ENCODE measurements around the gene ITGB5. TPM values are rescaled to one million over a fixed set of nuclear protein-coding genes. Genes with fewer than 3 reads are reported as not detected.

ITGB5 gene
- total RNA-seq, 4 donors from 2014 or later, result 155 to 452 (median 234) TPM

DNA sequence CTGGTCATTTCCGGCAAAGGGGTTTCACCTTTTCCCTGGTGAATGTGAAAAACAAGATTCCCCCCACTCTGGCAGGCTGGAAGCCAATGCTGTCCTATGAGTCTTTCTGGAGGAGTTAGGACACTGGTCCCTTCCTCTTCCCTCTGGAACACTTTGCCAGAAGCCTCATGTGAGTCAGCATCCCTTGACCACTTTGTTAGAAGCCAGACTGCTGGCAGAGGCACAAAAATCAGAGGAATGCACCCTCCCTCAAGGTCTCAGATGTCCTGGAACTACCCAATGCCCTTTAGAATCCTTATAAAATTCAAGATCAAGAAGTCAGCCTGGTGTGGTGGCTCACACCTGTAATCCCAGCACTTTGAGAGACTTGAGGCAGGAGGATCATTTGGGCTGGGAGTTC is 26.6 kb downstream of the ITGB5 start:
- TF ChIP-seq, protein P1, sequence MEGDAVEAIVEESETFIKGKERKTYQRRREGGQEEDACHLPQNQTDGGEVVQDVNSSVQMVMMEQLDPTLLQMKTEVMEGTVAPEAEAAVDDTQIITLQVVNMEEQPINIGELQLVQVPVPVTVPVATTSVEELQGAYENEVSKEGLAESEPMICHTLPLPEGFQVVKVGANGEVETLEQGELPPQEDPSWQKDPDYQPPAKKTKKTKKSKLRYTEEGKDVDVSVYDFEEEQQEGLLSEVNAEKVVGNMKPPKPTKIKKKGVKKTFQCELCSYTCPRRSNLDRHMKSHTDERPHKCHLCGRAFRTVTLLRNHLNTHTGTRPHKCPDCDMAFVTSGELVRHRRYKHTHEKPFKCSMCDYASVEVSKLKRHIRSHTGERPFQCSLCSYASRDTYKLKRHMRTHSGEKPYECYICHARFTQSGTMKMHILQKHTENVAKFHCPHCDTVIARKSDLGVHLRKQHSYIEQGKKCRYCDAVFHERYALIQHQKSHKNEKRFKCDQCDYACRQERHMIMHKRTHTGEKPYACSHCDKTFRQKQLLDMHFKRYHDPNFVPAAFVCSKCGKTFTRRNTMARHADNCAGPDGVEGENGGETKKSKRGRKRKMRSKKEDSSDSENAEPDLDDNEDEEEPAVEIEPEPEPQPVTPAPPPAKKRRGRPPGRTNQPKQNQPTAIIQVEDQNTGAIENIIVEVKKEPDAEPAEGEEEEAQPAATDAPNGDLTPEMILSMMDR (IDR thresholded peaks at IDR 0.05), result no peak
- DNase-seq (ENCODE audit: low spot score) (peak; percentile 71), ATAC-seq (ENCODE audit: low FRiP score) (peak; percentile 88)

DNA sequence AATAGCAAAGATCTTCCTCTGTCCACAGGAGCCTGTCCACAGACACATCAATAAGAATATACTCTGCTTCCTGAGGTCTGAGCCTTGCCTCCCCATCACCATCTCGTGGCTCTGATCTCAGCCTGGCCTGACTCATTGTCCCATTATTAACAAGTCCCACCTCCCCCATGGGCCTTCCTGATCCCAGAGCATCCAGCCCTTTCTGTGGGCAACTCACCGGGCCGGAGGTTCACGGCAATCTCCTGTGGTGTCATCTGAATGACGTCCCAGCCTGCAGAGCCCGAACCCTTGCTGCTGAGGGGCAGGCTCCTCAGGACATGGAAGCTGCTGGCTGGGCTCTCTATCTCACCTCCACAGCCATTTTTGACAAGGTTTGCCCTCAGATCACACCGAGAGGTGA is 28.1 kb downstream of the ITGB5 start:
- DNase-seq (ENCODE audit: low spot score), result no peak
- ATAC-seq (ENCODE audit: low FRiP score), result peak; percentile 26

DNA sequence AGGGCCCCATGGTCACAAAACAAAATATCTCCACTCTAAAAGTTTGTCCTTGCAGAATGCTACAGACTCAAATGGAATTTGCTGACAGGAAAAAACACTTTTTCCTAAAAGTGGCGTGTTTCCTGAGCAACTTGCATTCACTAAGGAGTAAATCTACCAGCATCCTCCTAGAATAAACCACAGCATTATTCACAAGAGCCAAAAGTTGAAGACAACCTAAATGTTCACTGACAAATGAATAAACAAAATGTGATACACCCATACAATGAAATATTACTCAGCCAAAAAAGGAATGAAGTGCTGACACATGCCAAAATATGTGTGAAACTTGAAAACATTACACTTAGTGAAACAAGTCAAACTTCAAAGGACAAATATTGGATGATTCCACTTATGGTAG is 28.9 kb downstream of the ITGB5 start:
- TF ChIP-seq, protein P1 (IDR thresholded peaks at IDR 0.05), result no peak
- ATAC-seq (ENCODE audit: low FRiP score), result no peak
- DNase-seq (ENCODE audit: low spot score), result no peak

More for the DNA sequence above, 28.1 kb downstream of the ITGB5 start:
- TF ChIP-seq, protein P1 (IDR thresholded peaks at IDR 0.05), result no peak

DNA sequence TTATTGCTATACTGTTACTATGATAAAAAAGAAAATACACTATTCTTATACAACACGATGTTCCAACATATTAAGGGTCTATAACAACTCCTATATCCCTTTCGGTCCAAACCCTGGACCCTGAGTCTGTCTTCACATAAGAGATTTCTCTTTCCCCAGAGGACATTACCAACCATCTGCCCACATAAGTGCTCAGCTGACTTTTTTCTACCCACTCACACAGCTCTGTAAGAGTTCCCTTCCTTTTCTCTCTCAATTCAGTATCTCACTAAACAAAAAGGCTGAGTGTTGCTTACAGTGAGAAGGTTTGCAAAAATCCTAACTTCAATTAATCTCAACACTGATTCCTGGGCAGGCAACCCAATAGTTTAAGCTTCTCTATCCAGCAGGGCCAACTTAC is 30.5 kb downstream of the ITGB5 start:
- TF ChIP-seq, protein P1 (IDR thresholded peaks at IDR 0.05), result no peak
- ATAC-seq (ENCODE audit: low FRiP score) (no peak), DNase-seq (ENCODE audit: low spot score) (no peak)

DNA sequence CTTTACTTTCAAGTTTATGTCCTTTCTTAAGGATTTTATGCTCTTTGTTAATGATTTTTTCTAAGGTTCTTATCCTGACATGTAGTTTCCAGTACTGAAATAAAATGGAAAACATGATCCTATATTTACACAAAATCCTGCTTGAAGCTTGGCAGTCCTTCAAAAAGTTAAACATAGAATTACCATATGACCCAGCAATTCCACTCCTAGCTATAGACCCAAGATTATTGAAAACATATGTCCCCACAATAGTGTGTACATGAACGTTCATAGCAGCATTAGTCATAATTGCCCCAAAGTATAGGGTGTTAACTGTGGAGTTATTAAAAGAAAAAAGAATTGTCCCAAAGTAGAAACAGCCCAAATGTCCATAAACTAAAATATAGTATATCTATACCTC is 33.2 kb downstream of the ITGB5 start:
- ATAC-seq (ENCODE audit: low FRiP score) (no peak), DNase-seq (ENCODE audit: low spot score) (no peak)
- TF ChIP-seq, protein P1 (IDR thresholded peaks at IDR 0.05), result no peak

DNA sequence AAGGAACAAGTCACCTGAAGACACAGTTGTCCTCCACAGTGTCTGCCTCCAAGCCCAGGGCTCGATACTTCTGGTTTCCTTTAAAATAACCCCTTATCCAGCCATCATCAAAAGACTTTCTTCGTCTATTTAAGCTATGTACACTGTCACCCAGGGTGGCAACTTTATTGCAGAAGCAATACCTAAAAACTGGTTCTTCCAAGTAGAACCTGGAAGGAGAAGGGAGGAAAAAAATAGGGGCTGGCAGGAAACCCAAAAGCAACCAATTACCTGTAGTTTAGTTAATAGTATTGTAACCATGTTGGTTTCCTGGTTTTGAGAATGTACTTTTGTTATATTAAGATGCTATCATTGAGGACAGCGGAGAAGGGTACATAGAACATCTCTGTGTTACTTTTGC is 33.7 kb downstream of the ITGB5 start:
- TF ChIP-seq, protein P1 (IDR thresholded peaks at IDR 0.05), result no peak
- ATAC-seq (ENCODE audit: low FRiP score) (no peak), DNase-seq (ENCODE audit: low spot score) (no peak)

DNA sequence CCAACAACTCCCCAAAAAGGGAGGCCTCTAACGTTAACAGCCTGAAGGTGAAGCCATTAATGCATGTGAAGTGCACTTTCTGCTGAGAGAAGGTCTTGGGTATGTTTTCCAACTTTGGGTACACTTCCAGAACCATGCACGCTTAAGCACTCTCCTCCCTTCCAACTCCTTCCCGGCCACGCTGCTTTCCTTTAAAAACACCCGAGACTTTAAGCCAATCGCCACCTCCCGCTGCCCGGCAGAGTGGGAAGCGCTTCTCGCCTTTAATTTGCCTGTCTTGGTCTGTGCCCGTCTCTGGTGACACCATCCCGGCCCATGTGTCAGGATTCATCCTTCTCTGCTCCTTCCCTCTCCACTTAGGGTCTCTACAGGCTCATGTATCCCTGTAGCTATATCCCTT is 35.3 kb downstream of the ITGB5 start:
- DNase-seq (ENCODE audit: low spot score) (no peak), ATAC-seq (ENCODE audit: low FRiP score) (no peak)
- TF ChIP-seq, protein P1 (IDR thresholded peaks at IDR 0.05), result no peak
